ENCODE data around the gene TPP1.
A peak's percentile ranks its signal among the peaks of the same experiment; 100 is the strongest.

Gene TPP1

DNA sequence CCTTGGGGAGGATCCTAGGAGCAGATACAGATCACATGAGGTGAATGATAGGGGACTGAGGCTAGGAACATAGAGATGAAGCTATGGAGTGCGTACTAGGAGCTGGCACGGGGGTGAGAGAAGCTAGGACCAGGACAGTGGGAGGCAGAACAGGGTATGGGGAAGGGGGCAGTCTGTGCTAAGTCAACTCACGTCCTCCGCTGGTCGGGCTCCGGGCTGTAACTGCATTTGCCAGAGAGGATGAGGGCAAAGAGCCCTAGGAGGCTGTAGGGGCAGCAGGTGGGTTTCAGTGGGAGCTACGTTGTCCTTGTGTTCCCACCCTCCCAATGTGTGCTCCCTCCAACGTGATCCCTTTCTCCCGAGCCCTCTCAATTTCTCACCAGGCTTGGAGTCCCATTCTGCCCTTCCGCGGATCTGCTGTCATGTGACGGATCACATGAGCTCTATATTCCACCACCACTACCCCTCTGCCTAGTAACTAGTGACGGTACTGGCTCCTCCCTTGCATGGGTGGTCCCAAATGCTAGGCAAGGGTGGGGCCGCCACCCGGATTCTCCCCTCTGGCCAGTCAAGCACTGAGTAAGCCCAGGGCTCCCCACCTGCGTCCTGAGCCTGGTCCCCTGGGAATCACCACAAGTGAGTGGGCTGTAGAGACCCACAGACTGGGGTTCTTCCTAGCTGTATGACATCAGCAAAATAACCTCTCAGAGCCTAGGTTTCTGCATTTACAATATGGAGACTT, at the start of gene TPP1:
Gene TPP1, minus strand, starts transcription at position 419 of the 742 bp plus-strand sequence. Its CDS starts 22 bp downstream, at position 397.
- Histone ChIP-seq H3K4me1 (ENCODE audit: control insufficient read depth in 1 of 2, insufficient read depth in 1 of 2, low read depth in 1 of 2, low read length in 1 of 2) (peaks cover 31 to 35% of the 10 kb centered on the region in 2 experiments), H3K27me3 (no peaks in the 10 kb centered on the region), H3K36me3 (peaks cover 26% of the 10 kb centered on the region), H3K9me3 (no peaks in the 10 kb centered on the region), H3K4me3 (ENCODE audit: low read depth in 1 of 2, low read length in 1 of 2) (peak within 1 kb of the TSS; percentile 75 to 93), H3K27ac (peak within 1 kb of the TSS; percentile 98)
- no peak for TF ChIP-seq CTCF (IDR thresholded peaks at IDR 0.05)

GRCh38 chr11:6667733-6668374, 48.6 kb upstream of the TPP1 start:
- Histone ChIP-seq H3K9me3 (no peaks in the 10 kb centered on the region), H3K4me3 (ENCODE audit: low read depth in 1 of 2, low read length in 1 of 2) (no peak overlapping the region), H3K36me3 (no peaks in the 10 kb centered on the region), H3K27ac (no peak overlapping the region), H3K27me3 (no peaks in the 10 kb centered on the region), H3K4me1 (ENCODE audit: control insufficient read depth in 1 of 2, insufficient read depth in 1 of 2, low read depth in 1 of 2, low read length in 1 of 2) (no peaks in the 10 kb centered on the region)
- peak; percentile 17 for TF ChIP-seq CTCF (IDR thresholded peaks at IDR 0.05)

GRCh38 chr11:6666302-6667183, 47.3 kb upstream of the TPP1 start:
- H3K27me3 ChIP-seq, result no peaks in the 10 kb centered on the region
- H3K36me3 ChIP-seq, result no peaks in the 10 kb centered on the region
- no peaks in the 10 kb centered on the region for H3K4me1 ChIP-seq (ENCODE audit: control insufficient read depth in 1 of 2, insufficient read depth in 1 of 2, low read depth in 1 of 2, low read length in 1 of 2)
- no peak overlapping the region for H3K27ac ChIP-seq
- no peak for TF ChIP-seq CTCF (IDR thresholded peaks at IDR 0.05)
- H3K9me3 ChIP-seq, result no peaks in the 10 kb centered on the region
- no peak overlapping the region for H3K4me3 ChIP-seq (ENCODE audit: low read depth in 1 of 2, low read length in 1 of 2)

GRCh38 chr11:6664551-6664950, 45.3 kb upstream of the TPP1 start:
- Histone ChIP-seq H3K27me3 (no peaks in the 10 kb centered on the region), H3K9me3 (no peaks in the 10 kb centered on the region), H3K4me3 (ENCODE audit: low read depth in 1 of 2, low read length in 1 of 2) (no peak overlapping the region), H3K4me1 (ENCODE audit: control insufficient read depth in 1 of 2, insufficient read depth in 1 of 2, low read depth in 1 of 2, low read length in 1 of 2) (no peaks in the 10 kb centered on the region), H3K36me3 (no peaks in the 10 kb centered on the region), H3K27ac (no peak overlapping the region)
- TF ChIP-seq CTCF (IDR thresholded peaks at IDR 0.05), result no peak

- no peak for TF ChIP-seq CTCF (IDR thresholded peaks at IDR 0.05)
- Histone ChIP-seq H3K27ac (no peak overlapping the region), H3K4me1 (ENCODE audit: control insufficient read depth in 1 of 2, insufficient read depth in 1 of 2, low read depth in 1 of 2, low read length in 1 of 2) (no peaks in the 10 kb centered on the region), H3K27me3 (no peaks in the 10 kb centered on the region), H3K9me3 (no peaks in the 10 kb centered on the region), H3K36me3 (no peaks in the 10 kb centered on the region), H3K4me3 (ENCODE audit: low read depth in 1 of 2, low read length in 1 of 2) (no peak overlapping the region)
Observed at GRCh38 chr11:6663794-6664469, 44.7 kb upstream of the TPP1 start.

All from neutrophil (primary cell).